Right forelimb (tissue), 1 donor: Measurements from ENCODE around the gene ZNF621.

Experiments
- DNase-seq: peaks from one replicate; pipeline ENCODE4 v3.0.0-alpha.2; 2018

ZNF621 gene

GRCh38 chr3:40524568-40525285, at the start of gene ZNF621:
Gene ZNF621, plus strand, starts transcription at chr3:40524960. Its CDS starts 881 bp downstream, at chr3:40525841.
- peak; percentile 92 for DNase-seq

- peak; percentile 86 for DNase-seq
These were observed 48.0 kb upstream of the ZNF621 start, which contains the start of gene ZNF619 for GRCh38 chr3:40476478-40477470. Gene ZNF619, plus strand, starts transcription at chr3:40477122. Its CDS starts 858 bp downstream, at chr3:40477980.

GRCh38 chr3:40477666-40478065, 47.1 kb upstream of the ZNF621 start:
- peak; percentile 28 for DNase-seq

- no peak for DNase-seq
These were observed 37.6 kb upstream of the ZNF621 start for GRCh38 chr3:40487172-40487571.

- no peak for DNase-seq
These were observed 33.8 kb upstream of the ZNF621 start for GRCh38 chr3:40490916-40491315.

- DNase-seq: no peak
These were observed 30.1 kb upstream of the ZNF621 start for GRCh38 chr3:40494698-40495097.

- no peak for DNase-seq
These were observed 27.5 kb upstream of the ZNF621 start for GRCh38 chr3:40497288-40497687.

GRCh38 chr3:40499952-40500351, 24.8 kb upstream of the ZNF621 start:
- no peak for DNase-seq

- DNase-seq: no peak
These were observed 22.7 kb upstream of the ZNF621 start for GRCh38 chr3:40502034-40502433.

GRCh38 chr3:40504636-40505430, 19.9 kb upstream of the ZNF621 start:
- no peak for DNase-seq

- DNase-seq: peak; percentile 70
These were observed 18.9 kb upstream of the ZNF621 start, which contains the start of gene ZNF620 for GRCh38 chr3:40505599-40506462. Gene ZNF620, plus strand, starts transcription at chr3:40506039. Its CDS starts 314 bp downstream, at chr3:40506353.

- DNase-seq: no peak
These were observed 13.6 kb upstream of the ZNF621 start for GRCh38 chr3:40511031-40511718.

GRCh38 chr3:40516201-40516600, 8.6 kb upstream of the ZNF621 start:
- no peak for DNase-seq

- no peak for DNase-seq
These were observed 6.7 kb upstream of the ZNF621 start for GRCh38 chr3:40518067-40518466.

GRCh38 chr3:40518848-40519247, 5.9 kb upstream of the ZNF621 start:
- DNase-seq: no peak

- no peak for DNase-seq
These were observed 3.5 kb upstream of the ZNF621 start for GRCh38 chr3:40521254-40521653.

GRCh38 chr3:40523781-40524180, 979 bp upstream of the ZNF621 start:
- no peak for DNase-seq

- no peak for DNase-seq
These were observed 565 bp upstream of the ZNF621 start for GRCh38 chr3:40524222-40524567.

GRCh38 chr3:40528426-40528825, 3.7 kb downstream of the ZNF621 start:
- no peak for DNase-seq

GRCh38 chr3:40532252-40532651, 7.5 kb downstream of the ZNF621 start:
- DNase-seq: no peak

GRCh38 chr3:40534283-40534682, 9.5 kb downstream of the ZNF621 start:
- DNase-seq: no peak
